Right cardiac atrium (tissue), 5 donors: ENCODE measurements around the gene KLHL7. TPM values are rescaled to one million over a fixed set of nuclear protein-coding genes. Genes with fewer than 3 reads are reported as not detected.

Source experiments
- ATAC-seq, 2 donors: fragments of 200-7000 bp; cut with Tn5 transposase; one replicate each; pipeline versions ENCODE4 v1.8.0 to v1.9.1; 2020; ENCODE audit warnings: moderate library complexity in 2 of 2, mild to moderate bottlenecking in 1 of 2
- DNase-seq, 3 donors: peaks; one replicate each; pipeline ENCODE4 v3.0.0-alpha.2; 2020
- H3K27ac ChIP-seq: one replicate; pipeline ENCODE4 v1.5.1; 2013; ENCODE audit warnings: mild to moderate bottlenecking, low read length, control low read depth, moderate library complexity
- H3K27me3 ChIP-seq: one replicate; pipeline ENCODE4 v1.6.1; 2013; ENCODE audit not compliant: control insufficient read depth, insufficient read depth
- H3K4me1 ChIP-seq: one replicate; pipeline ENCODE4 v1.6.1; 2013; ENCODE audit warnings: low read length; ENCODE audit not compliant: control insufficient read depth, insufficient read depth
- H3K4me3 ChIP-seq: one replicate; pipeline ENCODE4 v1.5.1; 2013; ENCODE audit warnings: low read length, control low read depth
- H3K9me3 ChIP-seq: one replicate; pipeline ENCODE4 v1.6.1; 2013; ENCODE audit warnings: low read length; ENCODE audit not compliant: control insufficient read depth
- WGBS: extraction: QIAGEN DNeasy Blood & Tissue Kit; methylation state at CpG from one replicate; pipeline ENCODE4 v1.1.7; 2013; 5-methylcytosine and 5-hydroxymethylcytosine counted together
- intact Hi-C, 4 donors: fragments of 100-400 bp; cut with DNase I; formaldehyde crosslinking; loops; one replicate each; pipeline versions ENCODE4 v1.11.0 to v1.14.0; 2022 to 2023
- polyA plus RNA-seq: library from polyadenylated mRNA; stranded (reverse); fragments of 200-250 nt; gene quantifications from one replicate; pipeline ENCODE4 v1.2.3, GENCODE V29; 2013
- total RNA-seq, 4 donors: library from RNA; stranded (reverse); fragmentation: NEBNext Ultra II Directional; extraction: Animal tissue kit (Norgen Biotek cat#: 25700); gene quantifications; one replicate each; pipeline ENCODE4 v1.2.1, GENCODE V29; 2021
- donor health status: healthy with polysubstance abuse.
- donor health status: DM: no; HTN: yes; CAD: no.
- donor health status: DM: no; HTN: no; CAD: no.
- donor health status: DM: no; HTN: yes; CAD: no; lungs with severe emphysema.
- donor health status: DM: yes; HTN: yes; CAD: no.

Gene KLHL7
- total and polyA plus RNA-seq, 5 donors, result 61.7 to 106 (median 72.3) TPM

GRCh38 chr7:23133797-23134196, 28.2 kb downstream of the KLHL7 start:
- Histone ChIP-seq H3K27me3 (no peaks in the 10 kb centered on the region), H3K9me3 (no peaks in the 10 kb centered on the region), H3K27ac (no peak overlapping the region), H3K4me1 (no peaks in the 10 kb centered on the region), H3K4me3 (no peak overlapping the region)
- ATAC-seq (peak in 1 of 2 donors; percentile 19), DNase-seq (no peak)
- intact Hi-C loops, result no loop called here

GRCh38 chr7:23135755-23136154, 30.2 kb downstream of the KLHL7 start:
- intact Hi-C loops, result no loop called here
- Histone ChIP-seq H3K4me3 (no peak overlapping the region), H3K4me1 (no peaks in the 10 kb centered on the region), H3K9me3 (no peaks in the 10 kb centered on the region), H3K27ac (no peak overlapping the region), H3K27me3 (no peaks in the 10 kb centered on the region)
- no peak for ATAC-seq
- WGBS, result 67% methylated on average over 1 of the region's 1 CpG
- no peak for DNase-seq

- DNase-seq (no peak), ATAC-seq (no peak)
- Histone ChIP-seq H3K4me1 (no peaks in the 10 kb centered on the region), H3K9me3 (no peaks in the 10 kb centered on the region), H3K27ac (no peak overlapping the region), H3K4me3 (no peak overlapping the region), H3K27me3 (no peaks in the 10 kb centered on the region)
- intact Hi-C loops, result no loop called here
- WGBS, result 51% methylated on average over 1 of the region's 1 CpG
Measured at GRCh38 chr7:23136216-23136615, 30.6 kb downstream of the KLHL7 start.

- Histone ChIP-seq H3K27ac (no peak overlapping the region), H3K4me3 (no peak overlapping the region), H3K27me3 (no peaks in the 10 kb centered on the region), H3K9me3 (no peaks in the 10 kb centered on the region), H3K4me1 (no peaks in the 10 kb centered on the region)
- ATAC-seq (no peak), DNase-seq (no peak)
- intact Hi-C loops, result no loop called here
- 79% methylated on average over 6 of the region's 6 CpGs for WGBS
Measured at GRCh38 chr7:23157679-23158078, 52.1 kb downstream of the KLHL7 start.

- no peaks in the 10 kb centered on the region for H3K4me1 ChIP-seq
- no peak overlapping the region for H3K27ac ChIP-seq
- ATAC-seq (no peak), DNase-seq (no peak)
- intact Hi-C loops, result no loop called here
- whole genome bisulfite sequencing, result 94% methylated on average over 2 of the region's 2 CpGs
- H3K4me3 ChIP-seq, result no peak overlapping the region
- H3K27me3 ChIP-seq, result no peaks in the 10 kb centered on the region
- H3K9me3 ChIP-seq, result no peaks in the 10 kb centered on the region
Measured at GRCh38 chr7:23158546-23158945, 53.0 kb downstream of the KLHL7 start.

- Histone ChIP-seq H3K9me3 (no peaks in the 10 kb centered on the region), H3K27me3 (no peaks in the 10 kb centered on the region), H3K4me1 (no peaks in the 10 kb centered on the region), H3K4me3 (no peak overlapping the region), H3K27ac (no peak overlapping the region)
- 92% methylated on average over 1 of the region's 1 CpG for WGBS
- ATAC-seq, result no peak
- intact Hi-C loops, result no loop called here
- DNase-seq, result no peak
Measured at GRCh38 chr7:23161482-23161881, 55.9 kb downstream of the KLHL7 start.

- no peak overlapping the region for H3K4me3 ChIP-seq
- no peaks in the 10 kb centered on the region for H3K9me3 ChIP-seq
- ATAC-seq (no peak), DNase-seq (no peak)
- H3K27me3 ChIP-seq, result no peaks in the 10 kb centered on the region
- 88% methylated on average over 3 of the region's 3 CpGs for WGBS
- no peaks in the 10 kb centered on the region for H3K4me1 ChIP-seq
- intact Hi-C loops, result no loop called here
- H3K27ac ChIP-seq, result no peak overlapping the region
Measured at GRCh38 chr7:23164846-23165245, 59.3 kb downstream of the KLHL7 start.

GRCh38 chr7:23165316-23165715, 59.7 kb downstream of the KLHL7 start:
- intact Hi-C loops, result no loop called here
- no peaks in the 10 kb centered on the region for H3K9me3 ChIP-seq
- no peak for DNase-seq
- 96% methylated on average over 1 of the region's 1 CpG for WGBS
- no peak for ATAC-seq
- H3K4me3 ChIP-seq, result no peak overlapping the region
- no peaks in the 10 kb centered on the region for H3K4me1 ChIP-seq
- H3K27me3 ChIP-seq, result no peaks in the 10 kb centered on the region
- H3K27ac ChIP-seq, result no peak overlapping the region

GRCh38 chr7:23167691-23168090, 62.1 kb downstream of the KLHL7 start:
- no peak for ATAC-seq
- 88% methylated on average over 5 of the region's 5 CpGs for WGBS
- intact Hi-C loops, result no loop called here
- Histone ChIP-seq H3K27me3 (no peaks in the 10 kb centered on the region), H3K4me3 (no peak overlapping the region), H3K27ac (no peak overlapping the region), H3K4me1 (no peaks in the 10 kb centered on the region), H3K9me3 (no peaks in the 10 kb centered on the region)
- DNase-seq, result no peak

GRCh38 chr7:23168111-23168885, 62.7 kb downstream of the KLHL7 start:
- no peaks in the 10 kb centered on the region for H3K27me3 ChIP-seq
- H3K4me1 ChIP-seq, result no peaks in the 10 kb centered on the region
- no peaks in the 10 kb centered on the region for H3K9me3 ChIP-seq
- intact Hi-C loops, result no loop called here
- DNase-seq (no peak), ATAC-seq (no peak)
- WGBS, result 73% methylated on average over 8 of the region's 8 CpGs
- H3K27ac ChIP-seq, result no peak overlapping the region
- no peak overlapping the region for H3K4me3 ChIP-seq

GRCh38 chr7:23175938-23176337, 70.4 kb downstream of the KLHL7 start:
- ATAC-seq (no peak), DNase-seq (no peak)
- 90% methylated on average over 2 of the region's 2 CpGs for WGBS
- Histone ChIP-seq H3K4me3 (no peak overlapping the region), H3K9me3 (no peaks in the 10 kb centered on the region), H3K27me3 (no peaks in the 10 kb centered on the region), H3K4me1 (no peaks in the 10 kb centered on the region), H3K27ac (no peak overlapping the region)
- intact Hi-C loops, result loop anchor here in 1 of 4 donors (10.0 kb wide), 1 partner anchor 71 kb away; the partner anchor contains the start of gene KLHL7
